GM18867 (cell line): ENCODE measurements around the gene OCA2.
"Not testable (repeated sequence)": the region's sequence is repeated elsewhere in the genome, so short reads cannot be mapped to it uniquely, and the experiment has no call there.

Experiments
- ATAC-seq: cut with Tn5 transposase; IDR thresholded peaks from one replicate; pipeline ENCODE4 v1.9.1; 2021; ENCODE audit warnings: mild to moderate bottlenecking, moderate library complexity; ENCODE audit not compliant: unreplicated experiment

Gene OCA2

GRCh38 chr15:28121577-28121976 lies 22.5 kb upstream of the OCA2 start:
- not testable (repeated sequence) for ATAC-seq

GRCh38 chr15:28120359-28120640 lies 21.2 kb upstream of the OCA2 start:
- no peak for ATAC-seq

GRCh38 chr15:28118531-28118930 lies 19.4 kb upstream of the OCA2 start:
- ATAC-seq = no peak

GRCh38 chr15:28118083-28118482 lies 19.0 kb upstream of the OCA2 start:
- ATAC-seq = no peak

GRCh38 chr15:28117432-28117990 lies 18.4 kb upstream of the OCA2 start:
- ATAC-seq = no peak

- no peak for ATAC-seq
Observed at GRCh38 chr15:28116521-28117431, 17.7 kb upstream of the OCA2 start.

GRCh38 chr15:28115871-28116270 lies 16.8 kb upstream of the OCA2 start:
- no peak for ATAC-seq

- no peak for ATAC-seq
Observed at GRCh38 chr15:28114721-28115622, 15.9 kb upstream of the OCA2 start.

- ATAC-seq = no peak
Observed at GRCh38 chr15:28114114-28114455, 15.0 kb upstream of the OCA2 start.

GRCh38 chr15:28113394-28114113 lies 14.4 kb upstream of the OCA2 start:
- ATAC-seq = no peak

- no peak for ATAC-seq
Observed at GRCh38 chr15:28112962-28113361, 13.8 kb upstream of the OCA2 start.

- no peak for ATAC-seq
Observed at GRCh38 chr15:28112101-28112760, 13.1 kb upstream of the OCA2 start.

- no peak for ATAC-seq
Observed at GRCh38 chr15:28111543-28111942, 12.4 kb upstream of the OCA2 start.

GRCh38 chr15:28110481-28110881 lies 11.4 kb upstream of the OCA2 start:
- no peak for ATAC-seq

- ATAC-seq = no peak
Observed at GRCh38 chr15:28109626-28110455, 10.7 kb upstream of the OCA2 start.

- ATAC-seq = no peak
Observed at GRCh38 chr15:28107904-28108275, 8.8 kb upstream of the OCA2 start.

GRCh38 chr15:28107111-28107903 lies 8.2 kb upstream of the OCA2 start:
- ATAC-seq = no peak

GRCh38 chr15:28106294-28107110 lies 7.4 kb upstream of the OCA2 start:
- ATAC-seq = no peak
